Sigmoid colon (tissue), 4 donors: ENCODE measurements around the gene PBOV1.

Experiments
- CTCF ChIP-seq, 4 experiments: fragments of 450-650 bp in 3 of 4; fragments of 200-600 bp in 1 of 4; IDR thresholded peaks; one replicate each; pipeline ENCODE4 v1.5.1; 2016 to 2019; ENCODE audit warnings: antibody characterized with exemption in 4 of 4, mild to moderate bottlenecking in 3 of 4, moderate library complexity in 2 of 4
- EP300 ChIP-seq, 4 donors: sonication (generic); formaldehyde crosslinking; IDR thresholded peaks; one replicate each; pipeline ENCODE4 v1.6.1; 2017; ENCODE audit warnings: antibody characterized with exemption in 4 of 4

- no peak for TF ChIP-seq CTCF (IDR thresholded peaks at IDR 0.05)
- TF ChIP-seq EP300 (IDR thresholded peaks at IDR 0.05), result no peak
Measured at GRCh38 chr6:138250513-138251247, 32.4 kb upstream of the PBOV1 start.
